ENCODE results near the gene ADISSP.

Gene ADISSP

GRCh38 chr20:3767427-3768341 lies at the start of gene ADISSP:
ADISSP (minus strand) TSS chr20:3767753; CDS start chr20:3760100, 7,653 bp downstream.
- DNase-seq (ENCODE audit: low read depth) = peak; percentile 94
- peak within 1 kb of the TSS; percentile 77 for H3K4me3 ChIP-seq (ENCODE audit: low read depth, low read length)
- peak; percentile 17 for TF ChIP-seq CTCF (IDR thresholded peaks at IDR 0.05; ENCODE audit: low read depth, low read length, missing control alignments)

GRCh38 chr20:3815703-3816315 lies 48.3 kb upstream of the ADISSP start:
- no peak overlapping the region for H3K4me3 ChIP-seq (ENCODE audit: low read depth, low read length)
- no peak for TF ChIP-seq CTCF (IDR thresholded peaks at IDR 0.05; ENCODE audit: low read depth, low read length, missing control alignments)
- DNase-seq (ENCODE audit: low read depth) = no peak

- H3K4me3 ChIP-seq (ENCODE audit: low read depth, low read length) = no peak overlapping the region
- TF ChIP-seq CTCF (IDR thresholded peaks at IDR 0.05; ENCODE audit: low read depth, low read length, missing control alignments) = no peak
Observed at GRCh38 chr20:3814928-3815495, 47.5 kb upstream of the ADISSP start.

GRCh38 chr20:3813848-3814581 lies 46.5 kb upstream of the ADISSP start:
- H3K4me3 ChIP-seq (ENCODE audit: low read depth, low read length) = no peak overlapping the region
- no peak for TF ChIP-seq CTCF (IDR thresholded peaks at IDR 0.05; ENCODE audit: low read depth, low read length, missing control alignments)
- no peak for DNase-seq (ENCODE audit: low read depth)

More at GRCh38 chr20:3814928-3815495, 47.5 kb upstream of the ADISSP start:
- DNase-seq (ENCODE audit: low read depth) = no peak

GRCh38 chr20:3812975-3813847 lies 45.7 kb upstream of the ADISSP start:
- no peak for TF ChIP-seq CTCF (IDR thresholded peaks at IDR 0.05; ENCODE audit: low read depth, low read length, missing control alignments)
- no peak for DNase-seq (ENCODE audit: low read depth)
- H3K4me3 ChIP-seq (ENCODE audit: low read depth, low read length) = no peak overlapping the region

- TF ChIP-seq CTCF (IDR thresholded peaks at IDR 0.05; ENCODE audit: low read depth, low read length, missing control alignments) = no peak
- DNase-seq (ENCODE audit: low read depth) = no peak
- no peak overlapping the region for H3K4me3 ChIP-seq (ENCODE audit: low read depth, low read length)
Observed at GRCh38 chr20:3812259-3812681, 44.7 kb upstream of the ADISSP start.

Measured in GM12864 (cell line).